Bronchial epithelial cell (primary cell): ENCODE data around the gene HSPB3. TPM values are rescaled to one million over a fixed set of nuclear protein-coding genes. Genes with fewer than 3 reads are reported as not detected.
"Not testable (repeated sequence)": the region's sequence is repeated elsewhere in the genome, so short reads cannot be mapped to it uniquely, and the experiment has no call there.

ENCODE experiments used
- DNase-seq: peaks from one replicate; pipeline ENCODE4 v3.0.0-alpha.2; 2010; ENCODE audit warnings: low read depth
- FAIRE-seq: peaks from 2 replicates; lab custom pipeline; 2011; peaks lifted over from hg19 to GRCh38; lab: Jason Lieb, UNC
- H3K27me3 ChIP-seq: 2 replicates; pipeline ENCODE4 v1.5.1; 2011; ENCODE audit warnings: low read length; ENCODE audit not compliant: control insufficient read depth, insufficient read depth
- H3K36me3 ChIP-seq: 2 replicates; pipeline ENCODE4 v1.5.1; 2011; ENCODE audit warnings: low read length; ENCODE audit not compliant: control insufficient read depth, insufficient read depth
- H3K4me3 ChIP-seq: 2 replicates; pipeline ENCODE4 v1.5.1; 2011; ENCODE audit warnings: mild to moderate bottlenecking, low read depth, low read length, control low read depth
- total RNA-seq: library from RNA; depleted of rRNA; stranded (reverse); fragments of >200 nt; gene quantifications from 2 replicates; pipeline ENCODE4 v1.2.1, GENCODE V29; 2014
- TF ChIP-seq, protein P1 (sequence below): IDR thresholded peaks from 2 replicates; pipeline ENCODE4 v1.5.1; 2011; ENCODE audit warnings: mild to moderate bottlenecking, moderate library complexity, low read length, control low read depth, inconsistent platforms; ENCODE audit not compliant: insufficient read depth, severe bottlenecking

The HSPB3 gene
- total RNA-seq, 1 donor from 2014 or later: not detected

DNA sequence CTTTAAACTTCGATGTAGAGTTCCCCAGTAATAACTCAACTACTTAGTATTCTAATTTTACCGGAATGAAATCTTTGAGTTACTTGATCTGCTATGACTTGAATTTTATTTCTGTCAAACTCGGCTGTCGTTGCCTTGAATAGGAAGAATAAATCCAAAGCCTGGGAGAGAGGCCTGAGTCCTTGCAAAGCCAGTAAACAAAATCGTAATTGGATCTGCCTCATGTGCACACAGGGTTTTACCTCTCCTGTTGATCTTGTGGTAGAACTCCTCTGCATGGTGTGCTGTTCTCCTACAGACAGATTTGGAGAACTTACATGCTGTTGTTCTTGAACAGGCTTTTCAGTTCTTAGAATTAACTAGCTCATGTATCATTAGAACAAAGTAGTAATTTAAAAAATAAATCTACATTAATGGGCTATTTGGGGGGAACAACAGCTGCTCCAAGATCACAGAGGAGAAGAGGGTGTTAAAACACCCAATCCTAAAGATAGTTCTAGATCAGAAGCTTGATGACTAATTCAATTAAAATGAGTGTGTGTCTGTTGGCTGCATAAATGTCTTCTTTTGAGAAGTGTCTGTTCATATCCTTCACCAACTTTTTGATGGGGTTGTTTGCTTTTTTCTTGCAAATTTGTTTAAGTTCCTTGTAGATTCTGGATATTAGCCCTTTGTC, 28.9 kb downstream of the HSPB3 start:
- no peak for FAIRE-seq
- TF ChIP-seq, protein P1, sequence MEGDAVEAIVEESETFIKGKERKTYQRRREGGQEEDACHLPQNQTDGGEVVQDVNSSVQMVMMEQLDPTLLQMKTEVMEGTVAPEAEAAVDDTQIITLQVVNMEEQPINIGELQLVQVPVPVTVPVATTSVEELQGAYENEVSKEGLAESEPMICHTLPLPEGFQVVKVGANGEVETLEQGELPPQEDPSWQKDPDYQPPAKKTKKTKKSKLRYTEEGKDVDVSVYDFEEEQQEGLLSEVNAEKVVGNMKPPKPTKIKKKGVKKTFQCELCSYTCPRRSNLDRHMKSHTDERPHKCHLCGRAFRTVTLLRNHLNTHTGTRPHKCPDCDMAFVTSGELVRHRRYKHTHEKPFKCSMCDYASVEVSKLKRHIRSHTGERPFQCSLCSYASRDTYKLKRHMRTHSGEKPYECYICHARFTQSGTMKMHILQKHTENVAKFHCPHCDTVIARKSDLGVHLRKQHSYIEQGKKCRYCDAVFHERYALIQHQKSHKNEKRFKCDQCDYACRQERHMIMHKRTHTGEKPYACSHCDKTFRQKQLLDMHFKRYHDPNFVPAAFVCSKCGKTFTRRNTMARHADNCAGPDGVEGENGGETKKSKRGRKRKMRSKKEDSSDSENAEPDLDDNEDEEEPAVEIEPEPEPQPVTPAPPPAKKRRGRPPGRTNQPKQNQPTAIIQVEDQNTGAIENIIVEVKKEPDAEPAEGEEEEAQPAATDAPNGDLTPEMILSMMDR: no peak

DNA sequence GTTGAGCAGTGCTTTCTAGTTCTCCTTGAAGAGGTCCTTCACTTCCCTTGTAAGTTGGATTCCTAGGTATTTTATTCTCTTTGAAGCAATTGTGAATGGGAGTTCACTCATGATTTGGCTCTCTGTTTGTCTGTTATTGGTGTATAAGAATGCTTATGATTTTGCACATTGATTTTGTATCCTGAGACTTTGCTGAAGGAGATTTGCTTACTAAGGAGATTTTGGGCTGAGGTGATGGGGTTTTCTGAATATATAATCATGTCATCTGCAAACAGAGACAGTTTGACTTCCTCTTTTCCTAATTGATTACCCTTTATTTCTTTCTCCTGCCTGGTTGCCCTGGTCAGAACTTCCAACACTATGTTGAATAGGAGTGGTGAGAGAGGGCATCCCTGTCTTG, 30.2 kb downstream of the HSPB3 start:
- H3K4me3 ChIP-seq, H3K36me3 ChIP-seq, FAIRE-seq, DNase-seq, H3K27me3 ChIP-seq: not testable (repeated sequence)

More for the DNA sequence above, 28.9 kb downstream of the HSPB3 start:
- no peak for DNase-seq
- Histone ChIP-seq H3K36me3 (no peaks in the 10 kb centered on the region), H3K27me3 (no peaks in the 10 kb centered on the region), H3K4me3 (no peak overlapping the region)

DNA sequence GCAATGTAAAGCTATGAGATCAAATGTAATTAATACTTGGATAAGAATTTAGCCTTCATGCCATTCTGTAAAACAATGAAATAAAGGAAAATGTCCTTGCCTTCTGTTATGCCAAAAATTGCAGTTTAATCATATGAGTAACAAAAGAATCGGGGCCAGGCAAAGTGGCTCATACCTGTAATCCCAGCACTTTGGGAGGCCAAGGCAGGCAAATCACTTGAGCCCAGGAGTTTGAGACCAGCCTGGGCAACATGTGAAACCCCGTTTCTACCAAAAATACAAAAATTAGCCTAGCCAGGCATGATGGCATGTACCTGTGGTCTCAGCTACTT, 34.1 kb downstream of the HSPB3 start:
- H3K27me3 ChIP-seq, DNase-seq, H3K4me3 ChIP-seq, H3K36me3 ChIP-seq, FAIRE-seq: not testable (repeated sequence)

- no peak for FAIRE-seq
- H3K36me3 ChIP-seq: no peaks in the 10 kb centered on the region
- TF ChIP-seq, protein P1: no peak
Measured at GRCh38 chr5:54491326-54491725, 35.8 kb downstream of the HSPB3 start.

GRCh38 chr5:54492178-54492577, 36.7 kb downstream of the HSPB3 start:
- DNase-seq: no peak
- no peak for FAIRE-seq
- Histone ChIP-seq H3K4me3 (no peak overlapping the region), H3K27me3 (no peaks in the 10 kb centered on the region), H3K36me3 (no peaks in the 10 kb centered on the region)
- TF ChIP-seq, protein P1: no peak

More at GRCh38 chr5:54491326-54491725, 35.8 kb downstream of the HSPB3 start:
- peak; percentile 23 for DNase-seq
- H3K4me3 ChIP-seq: no peak overlapping the region
- H3K27me3 ChIP-seq: no peaks in the 10 kb centered on the region

DNA sequence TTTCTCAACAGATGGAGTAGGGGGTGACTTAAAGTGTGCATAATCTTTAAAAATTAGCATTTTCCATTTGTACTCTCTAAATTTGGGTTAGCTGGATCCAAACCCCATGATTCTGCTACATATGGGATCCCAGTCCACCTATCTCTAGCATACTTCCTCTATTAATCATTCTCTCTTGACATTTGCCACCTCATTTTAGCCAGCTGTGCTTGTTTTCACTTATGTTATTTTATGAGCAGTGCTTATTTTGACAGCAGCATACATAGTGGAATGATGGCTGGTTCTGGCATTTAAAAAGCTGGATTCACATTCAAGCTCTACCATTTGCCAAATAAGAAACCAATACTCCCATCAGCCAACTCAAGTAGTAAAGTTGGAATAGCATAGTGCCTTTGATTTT, 39.5 kb downstream of the HSPB3 start:
- no peaks in the 10 kb centered on the region for H3K36me3 ChIP-seq
- H3K4me3 ChIP-seq: no peak overlapping the region
- no peaks in the 10 kb centered on the region for H3K27me3 ChIP-seq
- DNase-seq (no peak), FAIRE-seq (no peak)
- TF ChIP-seq, protein P1: no peak

Other genes starting within 250 kb of the HSPB3 start
- gene ARL15, start 145.1 kb upstream of the HSPB3 start, total RNA-seq: 13.7 and 19.1 TPM in 2 replicates
- 25.8 and 42.1 TPM in 2 replicates for gene SNX18, start 62.1 kb downstream of the HSPB3 start, total RNA-seq